GM12864 (cell line): Measurements from ENCODE around the gene RNF146.

Source experiments
- DNase-seq: peaks from one replicate; pipeline ENCODE4 v3.0.0-alpha.2; 2011; ENCODE audit warnings: low read depth
- H3K4me3 ChIP-seq: 2 replicates; pipeline ENCODE4 v1.5.1; 2011; ENCODE audit warnings: mild to moderate bottlenecking, low read depth, low read length, control low read depth
- TF ChIP-seq, protein P1 (sequence below): IDR thresholded peaks from 2 replicates; pipeline ENCODE4 v1.5.1; 2011; ENCODE audit warnings: low read depth, mild to moderate bottlenecking, moderate library complexity, low read length, control low read depth, inconsistent platforms; ENCODE audit errors: missing control alignments

RNF146 gene

DNA sequence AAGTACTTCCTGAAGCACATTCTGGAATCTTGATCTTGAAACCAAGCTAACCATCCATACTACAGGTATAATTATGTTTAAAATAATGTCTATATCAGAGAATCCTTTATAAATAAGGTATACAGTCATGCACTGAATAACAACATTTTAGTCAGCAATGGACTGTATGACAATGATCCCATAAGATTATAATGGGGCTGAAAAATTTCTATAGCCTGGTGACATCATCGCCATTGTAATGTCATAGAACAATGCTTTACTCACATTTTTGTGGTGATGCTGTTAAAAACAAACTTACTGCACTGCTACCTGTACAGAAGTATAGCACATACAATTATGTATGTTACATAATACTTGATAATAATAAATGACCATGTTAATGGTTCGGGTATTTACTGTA lies 31.8 kb downstream of the RNF146 start:
- H3K4me3 ChIP-seq: no peak overlapping the region
- TF ChIP-seq, protein P1, sequence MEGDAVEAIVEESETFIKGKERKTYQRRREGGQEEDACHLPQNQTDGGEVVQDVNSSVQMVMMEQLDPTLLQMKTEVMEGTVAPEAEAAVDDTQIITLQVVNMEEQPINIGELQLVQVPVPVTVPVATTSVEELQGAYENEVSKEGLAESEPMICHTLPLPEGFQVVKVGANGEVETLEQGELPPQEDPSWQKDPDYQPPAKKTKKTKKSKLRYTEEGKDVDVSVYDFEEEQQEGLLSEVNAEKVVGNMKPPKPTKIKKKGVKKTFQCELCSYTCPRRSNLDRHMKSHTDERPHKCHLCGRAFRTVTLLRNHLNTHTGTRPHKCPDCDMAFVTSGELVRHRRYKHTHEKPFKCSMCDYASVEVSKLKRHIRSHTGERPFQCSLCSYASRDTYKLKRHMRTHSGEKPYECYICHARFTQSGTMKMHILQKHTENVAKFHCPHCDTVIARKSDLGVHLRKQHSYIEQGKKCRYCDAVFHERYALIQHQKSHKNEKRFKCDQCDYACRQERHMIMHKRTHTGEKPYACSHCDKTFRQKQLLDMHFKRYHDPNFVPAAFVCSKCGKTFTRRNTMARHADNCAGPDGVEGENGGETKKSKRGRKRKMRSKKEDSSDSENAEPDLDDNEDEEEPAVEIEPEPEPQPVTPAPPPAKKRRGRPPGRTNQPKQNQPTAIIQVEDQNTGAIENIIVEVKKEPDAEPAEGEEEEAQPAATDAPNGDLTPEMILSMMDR: no peak
- DNase-seq: no peak

DNA sequence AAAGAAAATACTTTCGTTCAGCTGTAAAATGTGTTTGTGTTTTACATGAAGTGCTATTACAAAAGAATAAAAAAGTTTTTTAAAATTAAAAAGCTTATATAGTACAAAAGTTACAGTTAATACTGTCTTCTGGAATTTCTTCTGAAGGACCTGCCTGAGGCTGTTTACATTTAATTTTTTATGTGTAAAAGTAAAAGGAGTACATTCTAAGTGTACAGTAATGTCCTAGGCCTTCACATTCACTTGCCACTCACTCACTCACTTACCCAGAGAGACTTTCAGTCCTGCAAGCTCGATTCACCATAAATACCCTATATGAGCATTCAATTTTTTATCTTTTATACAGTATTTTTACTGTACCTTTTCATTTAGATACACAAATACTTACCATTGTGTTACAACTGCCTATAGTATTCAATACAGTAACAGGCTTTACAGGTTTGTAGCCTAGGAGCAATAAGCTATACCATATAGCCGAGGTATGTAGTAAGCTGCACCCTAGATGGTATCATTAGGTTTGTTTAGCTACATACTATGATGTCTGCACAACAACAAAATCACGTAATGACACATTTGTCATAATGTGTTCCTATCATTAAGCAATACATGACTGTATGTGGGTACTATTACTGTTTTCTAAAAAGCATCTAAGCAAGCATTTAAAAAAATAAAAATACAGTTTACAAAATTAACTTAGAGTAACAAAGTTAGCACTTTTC lies 33.0 kb downstream of the RNF146 start:
- no peak overlapping the region for H3K4me3 ChIP-seq
- DNase-seq: no peak
- TF ChIP-seq, protein P1: no peak

GRCh38 chr6:127300411-127300810 lies 33.7 kb downstream of the RNF146 start:
- TF ChIP-seq, protein P1: no peak
- H3K4me3 ChIP-seq: no peak overlapping the region
- no peak for DNase-seq

- no peak for DNase-seq
- TF ChIP-seq, protein P1: no peak
- H3K4me3 ChIP-seq: no peak overlapping the region
These were observed 34.6 kb downstream of the RNF146 start for GRCh38 chr6:127301199-127301700.

DNA sequence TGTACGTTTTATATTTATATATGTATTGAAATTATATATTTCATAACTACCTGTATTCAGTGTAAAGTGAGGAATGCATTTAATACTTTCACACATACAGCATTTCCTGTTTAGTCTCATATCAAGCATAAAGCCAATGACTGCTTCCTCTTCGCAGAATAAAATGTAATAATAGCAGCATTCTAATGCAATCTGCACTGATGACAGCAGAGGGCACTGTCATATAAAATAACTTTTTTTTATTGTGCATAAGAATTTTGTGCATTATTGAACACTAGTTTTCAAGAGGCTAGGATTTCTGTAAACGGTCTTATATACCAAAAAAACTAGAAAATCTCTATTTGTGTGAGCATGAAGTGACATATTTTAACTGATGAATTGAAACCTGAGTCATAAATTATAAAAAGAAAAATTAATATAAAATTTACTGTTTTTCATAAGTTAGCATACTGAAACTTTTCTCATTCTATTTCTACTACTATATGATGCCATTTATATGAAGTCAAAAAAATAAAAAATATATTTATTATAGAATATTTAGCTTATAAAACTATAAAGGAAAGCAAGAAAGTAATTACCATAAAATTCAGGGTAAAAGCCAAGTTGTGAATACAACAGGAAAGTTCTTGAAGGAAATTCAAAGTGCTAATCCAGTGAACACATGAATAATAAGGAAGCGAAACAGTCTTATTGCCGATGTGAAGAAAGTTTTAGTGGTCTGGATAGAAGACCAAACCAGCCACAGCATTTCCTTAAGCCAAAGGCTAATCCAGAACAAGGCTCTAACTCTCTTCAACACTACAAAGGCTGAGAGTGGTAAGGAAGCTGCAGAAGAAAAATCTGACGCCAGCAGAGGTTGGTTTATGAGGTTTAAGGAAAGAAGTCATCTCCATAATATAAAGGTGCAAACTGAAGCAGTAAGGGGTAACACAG lies 36.3 kb downstream of the RNF146 start:
- TF ChIP-seq, protein P1: peak; percentile 51
- peak; percentile 19 for DNase-seq
- H3K4me3 ChIP-seq: no peak overlapping the region

GRCh38 chr6:127303917-127304316 lies 37.3 kb downstream of the RNF146 start:
- no peak for DNase-seq
- TF ChIP-seq, protein P1: no peak
- no peak overlapping the region for H3K4me3 ChIP-seq
